GM19035 (cell line): ENCODE results near the gene CACNA1G.

ENCODE experiments used
- ATAC-seq: cut with Tn5 transposase; IDR thresholded peaks from one replicate; pipeline ENCODE4 v1.9.1; 2021; ENCODE audit not compliant: unreplicated experiment

CACNA1G gene

GRCh38 chr17:50642722-50643656 lies 82.5 kb downstream of the CACNA1G start:
- ATAC-seq: no peak

GRCh38 chr17:50645748-50646682 lies 85.5 kb downstream of the CACNA1G start:
- no peak for ATAC-seq

- ATAC-seq: no peak
These were observed 86.7 kb downstream of the CACNA1G start for GRCh38 chr17:50647187-50647586.

- no peak for ATAC-seq
These were observed 88.8 kb downstream of the CACNA1G start for GRCh38 chr17:50649042-50649908.

GRCh38 chr17:50651661-50652060 lies 91.1 kb downstream of the CACNA1G start:
- no peak for ATAC-seq

- ATAC-seq: no peak
These were observed 93.2 kb downstream of the CACNA1G start for GRCh38 chr17:50653738-50654137.

GRCh38 chr17:50656509-50656908 lies 96.0 kb downstream of the CACNA1G start:
- no peak for ATAC-seq

- no peak for ATAC-seq
These were observed 96.5 kb downstream of the CACNA1G start for GRCh38 chr17:50657054-50657453.

- no peak for ATAC-seq
These were observed 97.1 kb downstream of the CACNA1G start for GRCh38 chr17:50657627-50658026.

GRCh38 chr17:50658616-50659015 lies 98.1 kb downstream of the CACNA1G start:
- ATAC-seq: no peak

- ATAC-seq: no peak
These were observed 98.7 kb downstream of the CACNA1G start for GRCh38 chr17:50659179-50659578.

GRCh38 chr17:50660042-50660886 lies 99.7 kb downstream of the CACNA1G start:
- ATAC-seq: no peak

- ATAC-seq: no peak
These were observed 100.4 kb downstream of the CACNA1G start for GRCh38 chr17:50660887-50661345.

GRCh38 chr17:50661348-50661747 lies 100.8 kb downstream of the CACNA1G start:
- no peak for ATAC-seq

- ATAC-seq: no peak
These were observed 101.4 kb downstream of the CACNA1G start for GRCh38 chr17:50661795-50662391.

GRCh38 chr17:50662632-50663225 lies 102.2 kb downstream of the CACNA1G start:
- ATAC-seq: no peak

GRCh38 chr17:50663812-50664374 lies 103.4 kb downstream of the CACNA1G start:
- ATAC-seq: no peak

GRCh38 chr17:50664788-50665458 lies 104.4 kb downstream of the CACNA1G start:
- ATAC-seq: no peak
